Astrocyte (in vitro differentiated cells and primary cell): ENCODE data around the gene PPP1R13B. TPM values are rescaled to one million over a fixed set of nuclear protein-coding genes. Genes with fewer than 3 reads are reported as not detected.

Experiments used
- DNase-seq: peaks from one replicate; pipeline ENCODE4 v3.0.0-alpha.2; 2010; ENCODE audit warnings: low read depth
- FAIRE-seq: peaks from 2 replicates; lab custom pipeline; 2011; peaks lifted over from hg19 to GRCh38; lab: Jason Lieb, UNC
- H2AFZ ChIP-seq: 2 replicates; pipeline ENCODE4 v1.6.0; 2012; ENCODE audit warnings: low read depth, low read length, inconsistent platforms
- H3K27ac ChIP-seq: 2 replicates; pipeline ENCODE4 v1.5.1; 2011; ENCODE audit warnings: low read depth, low read length, inconsistent platforms
- H3K27me3 ChIP-seq: 2 replicates; pipeline ENCODE4 v1.6.0; 2011; ENCODE audit warnings: low read length, inconsistent platforms; ENCODE audit not compliant: insufficient read depth
- H3K36me3 ChIP-seq: 2 replicates; pipeline ENCODE4 v1.5.1; 2011; ENCODE audit warnings: low read length, inconsistent platforms; ENCODE audit not compliant: insufficient read depth
- H3K4me1 ChIP-seq: 2 replicates; pipeline ENCODE4 v1.5.1; 2011; ENCODE audit warnings: low read length, inconsistent platforms; ENCODE audit not compliant: insufficient read depth
- H3K4me2 ChIP-seq: 2 replicates; pipeline ENCODE4 v1.6.0; 2012; ENCODE audit warnings: low read length, inconsistent platforms
- H3K4me3 ChIP-seq: 2 replicates; pipeline ENCODE4 v1.5.1; 2011; ENCODE audit warnings: low read depth, mild to moderate bottlenecking, low read length, inconsistent platforms; ENCODE audit not compliant: insufficient read depth
- H3K79me2 ChIP-seq: 2 replicates; pipeline ENCODE4 v1.6.0; 2012; ENCODE audit warnings: mild to moderate bottlenecking, low read length, inconsistent platforms; ENCODE audit not compliant: insufficient read depth
- H3K9ac ChIP-seq: 2 replicates; pipeline ENCODE4 v1.6.0; 2012; ENCODE audit warnings: mild to moderate bottlenecking, low read length, inconsistent platforms
- H3K9me3 ChIP-seq: 2 replicates; pipeline ENCODE4 v1.5.1; 2012; ENCODE audit warnings: low read depth, mild to moderate bottlenecking, low read length, inconsistent platforms; ENCODE audit not compliant: insufficient read depth
- H4K20me1 ChIP-seq: 2 replicates; pipeline ENCODE4 v1.6.0; 2012; ENCODE audit warnings: low read length, inconsistent platforms; ENCODE audit not compliant: insufficient read depth
- H3K27ac Mint-ChIP-seq: one replicate; pipeline ENCODE4 v1.8.0; 2021; ENCODE audit warnings: mild to moderate bottlenecking, mixed read lengths; ENCODE audit not compliant: unreplicated experiment
- H3K27me3 Mint-ChIP-seq: one replicate; pipeline ENCODE4 v1.8.0; 2021; ENCODE audit warnings: low read depth, mixed read lengths; ENCODE audit not compliant: unreplicated experiment
- H3K36me3 Mint-ChIP-seq: one replicate; pipeline ENCODE4 v1.8.0; 2021; ENCODE audit warnings: low read depth, mixed read lengths; ENCODE audit not compliant: unreplicated experiment
- H3K4me1 Mint-ChIP-seq: one replicate; pipeline ENCODE4 v1.8.0; 2021; ENCODE audit warnings: low read depth, mixed read lengths; ENCODE audit not compliant: unreplicated experiment
- H3K4me3 Mint-ChIP-seq: one replicate; pipeline ENCODE4 v1.8.0; 2021; ENCODE audit warnings: mild to moderate bottlenecking, moderate library complexity, mixed read lengths; ENCODE audit not compliant: unreplicated experiment
- H3K9me3 Mint-ChIP-seq: one replicate; pipeline ENCODE4 v1.8.0; 2021; ENCODE audit warnings: mild to moderate bottlenecking, mixed read lengths; ENCODE audit not compliant: unreplicated experiment
- EZH2 ChIP-seq: IDR thresholded peaks from 2 replicates; pipeline ENCODE4 v1.6.1; 2012; ENCODE audit warnings: mild to moderate bottlenecking, low read length, inconsistent platforms; ENCODE audit not compliant: insufficient read depth
- total RNA-seq: library from RNA; stranded (reverse); gene quantifications from 2 replicates; pipeline ENCODE4 v1.2.1, GENCODE V29; 2021
- TF ChIP-seq, protein P1 (sequence below): IDR thresholded peaks from 2 replicates; pipeline ENCODE4 v1.5.1; 2011; ENCODE audit warnings: low read depth, mild to moderate bottlenecking, inconsistent platforms, low read length, moderate library complexity; ENCODE audit not compliant: insufficient read depth

PPP1R13B gene
- total RNA-seq, 1 donor from 2014 or later, result 7.0 TPM

DNA sequence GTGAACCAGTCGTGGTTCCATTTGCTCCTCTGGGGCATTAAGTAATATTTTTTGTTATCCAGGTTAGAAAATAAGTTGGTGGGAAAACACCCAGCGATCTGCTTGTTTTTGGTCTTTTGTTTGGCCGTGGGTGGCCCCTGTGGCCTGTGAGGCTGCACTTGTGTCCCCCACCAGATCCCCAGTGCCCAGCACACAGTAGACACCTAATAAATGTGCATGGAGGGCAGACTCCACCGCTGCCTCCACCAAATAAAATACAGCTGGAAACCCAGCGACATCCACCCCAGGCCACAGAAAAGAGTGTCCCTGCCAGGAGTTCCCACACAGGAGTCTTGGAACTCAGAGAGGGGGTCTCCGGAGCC lies 8.3 kb upstream of the PPP1R13B start:
- DNase-seq (no peak), FAIRE-seq (no peak)
- no peak overlapping the region for H3K27ac ChIP-seq
- peaks cover 3% of the 10 kb centered on the region for H3K9me3 Mint-ChIP-seq
- H3K36me3 ChIP-seq, result no peaks in the 10 kb centered on the region
- H3K9me3 ChIP-seq, result no peaks in the 10 kb centered on the region
- H3K27me3 Mint-ChIP-seq, result peaks cover 9% of the 10 kb centered on the region
- H3K4me3 ChIP-seq, result no peak overlapping the region
- no peak overlapping the region for H2AFZ ChIP-seq
- no peak overlapping the region for H3K4me3 Mint-ChIP-seq
- H3K79me2 ChIP-seq, result no peaks in the 10 kb centered on the region
- H3K9ac ChIP-seq, result no peak overlapping the region
- H3K36me3 Mint-ChIP-seq, result no peaks in the 10 kb centered on the region
- no peaks in the 10 kb centered on the region for H4K20me1 ChIP-seq
- no peak overlapping the region for H3K4me2 ChIP-seq
- H3K27ac Mint-ChIP-seq, result no peak overlapping the region
- H3K4me1 Mint-ChIP-seq, result peaks cover 4% of the 10 kb centered on the region
- TF ChIP-seq EZH2, result no peak
- TF ChIP-seq, protein P1, sequence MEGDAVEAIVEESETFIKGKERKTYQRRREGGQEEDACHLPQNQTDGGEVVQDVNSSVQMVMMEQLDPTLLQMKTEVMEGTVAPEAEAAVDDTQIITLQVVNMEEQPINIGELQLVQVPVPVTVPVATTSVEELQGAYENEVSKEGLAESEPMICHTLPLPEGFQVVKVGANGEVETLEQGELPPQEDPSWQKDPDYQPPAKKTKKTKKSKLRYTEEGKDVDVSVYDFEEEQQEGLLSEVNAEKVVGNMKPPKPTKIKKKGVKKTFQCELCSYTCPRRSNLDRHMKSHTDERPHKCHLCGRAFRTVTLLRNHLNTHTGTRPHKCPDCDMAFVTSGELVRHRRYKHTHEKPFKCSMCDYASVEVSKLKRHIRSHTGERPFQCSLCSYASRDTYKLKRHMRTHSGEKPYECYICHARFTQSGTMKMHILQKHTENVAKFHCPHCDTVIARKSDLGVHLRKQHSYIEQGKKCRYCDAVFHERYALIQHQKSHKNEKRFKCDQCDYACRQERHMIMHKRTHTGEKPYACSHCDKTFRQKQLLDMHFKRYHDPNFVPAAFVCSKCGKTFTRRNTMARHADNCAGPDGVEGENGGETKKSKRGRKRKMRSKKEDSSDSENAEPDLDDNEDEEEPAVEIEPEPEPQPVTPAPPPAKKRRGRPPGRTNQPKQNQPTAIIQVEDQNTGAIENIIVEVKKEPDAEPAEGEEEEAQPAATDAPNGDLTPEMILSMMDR, result no peak
- H3K4me1 ChIP-seq, result no peaks in the 10 kb centered on the region
- peaks cover 2% of the 10 kb centered on the region for H3K27me3 ChIP-seq

DNA sequence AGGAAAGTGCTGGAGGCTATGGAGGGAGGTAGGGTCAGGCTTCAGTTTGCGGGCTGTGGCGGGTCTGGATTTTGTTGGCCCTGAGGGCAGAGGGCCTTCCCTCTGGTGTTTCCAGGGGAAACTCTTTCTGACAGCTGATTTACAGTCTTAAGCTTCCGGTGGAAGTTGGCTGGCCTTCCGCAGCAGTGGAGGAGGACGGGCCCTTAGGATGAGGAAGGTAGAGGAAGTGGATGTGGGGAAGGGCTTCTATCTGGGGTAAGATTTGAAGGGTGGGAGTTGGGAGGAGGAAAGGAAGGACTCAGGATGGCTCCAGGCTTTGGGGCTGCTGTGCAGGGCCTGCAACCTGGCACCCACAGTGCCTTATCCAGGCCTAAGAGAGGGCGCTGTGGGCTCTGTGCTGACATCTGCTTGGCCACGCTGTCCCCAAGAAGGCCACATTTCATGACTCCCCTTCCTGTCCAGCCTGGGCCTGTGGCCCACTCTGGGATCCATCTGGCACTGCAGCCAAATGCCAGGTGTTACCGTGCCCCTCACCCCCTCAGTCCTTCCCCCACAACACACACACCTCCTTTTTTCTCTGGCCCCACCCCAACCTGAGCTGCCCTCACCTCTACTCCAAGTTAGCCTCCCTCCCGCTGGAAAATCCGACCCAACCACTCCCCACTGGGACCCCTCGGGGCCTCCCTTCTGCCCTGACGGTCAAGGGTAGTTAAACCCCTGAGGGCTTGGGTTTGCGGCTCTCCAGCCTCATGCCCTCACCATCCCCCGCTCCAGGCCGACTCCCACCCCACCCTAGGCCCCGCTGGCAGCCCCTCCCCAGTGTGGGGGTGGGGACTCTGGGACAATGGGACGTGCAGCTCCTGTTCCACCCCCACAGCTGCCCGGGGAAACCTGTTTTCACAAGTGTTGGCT lies 7.7 kb upstream of the PPP1R13B start:
- Histone ChIP-seq H4K20me1 (no peaks in the 10 kb centered on the region), H3K4me2 (no peak overlapping the region), H3K4me3 (no peak overlapping the region), H3K9me3 (no peaks in the 10 kb centered on the region), H3K36me3 (no peaks in the 10 kb centered on the region), H2AFZ (no peak overlapping the region), H3K79me2 (no peaks in the 10 kb centered on the region), H3K4me1 (no peaks in the 10 kb centered on the region), H3K9ac (no peak overlapping the region), H3K27me3 (peaks cover 2% of the 10 kb centered on the region), H3K27ac (no peak overlapping the region)
- Mint-ChIP-seq H3K36me3 (no peaks in the 10 kb centered on the region), H3K9me3 (peaks cover 3% of the 10 kb centered on the region), H3K27me3 (peaks cover 8% of the 10 kb centered on the region), H3K27ac (no peak overlapping the region), H3K4me3 (no peak overlapping the region), H3K4me1 (peaks cover 4% of the 10 kb centered on the region)
- DNase-seq (no peak), FAIRE-seq (no peak)
- TF ChIP-seq EZH2, result no peak
- TF ChIP-seq, protein P1, result no peak
